HEK293T (cell line): ENCODE data around the gene CHCHD4.

ENCODE experiments used
- CTCF ChIA-PET: fragments of 350-600 bp; formaldehyde crosslinking; extraction: SDS; loops from one replicate; lab custom pipeline; 2021; ENCODE audit warnings: antibody characterized with exemption, inconsistent platforms; lab: Yijun Ruan, JAX
- POLR2A ChIA-PET: fragments of 350-600 bp; formaldehyde crosslinking; extraction: SDS; loops from one replicate; lab custom pipeline; 2020; ENCODE audit warnings: antibody characterized with exemption, inconsistent platforms; lab: Yijun Ruan, JAX
- DNase-seq: peaks from one replicate; pipeline ENCODE4 v3.0.0; 2012; ENCODE audit warnings: mixed read lengths; ENCODE audit errors: extremely low spot score
- ARNT ChIP-seq: fragments of 450-650 bp; IDR thresholded peaks from 2 replicates; pipeline ENCODE4 v1.6.1; 2017; ENCODE audit warnings: mild to moderate bottlenecking
- BHLHE40 ChIP-seq: fragments of 450-650 bp; IDR thresholded peaks from 2 replicates; pipeline ENCODE4 v1.6.1; 2016; ENCODE audit warnings: mild to moderate bottlenecking, moderate library complexity, borderline replicate concordance
- CTBP1 ChIP-seq: fragments of 450-650 bp; IDR thresholded peaks from 2 replicates; pipeline ENCODE4 v1.6.1; 2016; ENCODE audit warnings: borderline replicate concordance
- ELF4 ChIP-seq: fragments of 450-650 bp; IDR thresholded peaks from 2 replicates; pipeline ENCODE4 v1.6.1; 2017; ENCODE audit warnings: antibody characterized with exemption
- FOXA1 ChIP-seq: fragments of 450-650 bp; IDR thresholded peaks from 2 replicates; pipeline ENCODE4 v1.6.1; 2016; ENCODE audit warnings: mild to moderate bottlenecking
- FOXK2 ChIP-seq: fragments of 450-650 bp; IDR thresholded peaks from 2 replicates; pipeline ENCODE4 v1.6.1; 2016; ENCODE audit warnings: mild to moderate bottlenecking
- FOXM1 ChIP-seq: fragments of 450-650 bp; IDR thresholded peaks from 2 replicates; pipeline ENCODE4 v1.6.1; 2017; ENCODE audit warnings: mild to moderate bottlenecking, borderline replicate concordance
- HDGF ChIP-seq: fragments of 450-650 bp; IDR thresholded peaks from 2 replicates; pipeline ENCODE4 v1.6.1; 2017; ENCODE audit warnings: antibody characterized with exemption, borderline replicate concordance
- L3MBTL2 ChIP-seq: fragments of 450-650 bp; conservative IDR thresholded peaks from 2 replicates; pipeline ENCODE4 v1.6.1; 2016; ENCODE audit warnings: mild to moderate bottlenecking
- LEF1 ChIP-seq: fragments of 450-650 bp; IDR thresholded peaks from 2 replicates; pipeline ENCODE4 v1.6.1; 2017; ENCODE audit warnings: mild to moderate bottlenecking, borderline replicate concordance
- NFRKB ChIP-seq: fragments of 450-650 bp; IDR thresholded peaks from 2 replicates; pipeline ENCODE4 v1.6.1; 2016; ENCODE audit warnings: mild to moderate bottlenecking, moderate library complexity
- SP1 ChIP-seq: fragments of 450-650 bp; IDR thresholded peaks from 2 replicates; pipeline ENCODE4 v1.6.1; 2017
- SUZ12 ChIP-seq: fragments of 450-650 bp; IDR thresholded peaks from 2 replicates; pipeline ENCODE4 v1.6.1; 2016; ENCODE audit warnings: mild to moderate bottlenecking
- TARDBP ChIP-seq: fragments of 450-650 bp; IDR thresholded peaks from 2 replicates; pipeline ENCODE4 v1.6.1; 2016
- ZNF384 ChIP-seq: fragments of 450-650 bp; IDR thresholded peaks from 2 replicates; pipeline ENCODE4 v1.6.1; 2016
- TF ChIP-seq, protein P1 (sequence below): fragments of 450-650 bp; IDR thresholded peaks from 2 replicates; pipeline ENCODE4 v1.6.1; 2016

CHCHD4 gene

GRCh38 chr3:14161282-14161681, 36.6 kb upstream of the CHCHD4 start:
- CTCF ChIA-PET, result no interaction called here
- no peak for DNase-seq
- POLR2A ChIA-PET, result interaction anchor here (1.8 kb wide), 1 partner anchor 17 kb away, joined by 6 read pairs; the partner anchor contains the start of genes LSM3 and XPC
- TF ChIP-seq TARDBP (no peak), SUZ12 (no peak), SP1 (no peak), LEF1 (no peak), CTBP1 (no peak), HDGF (no peak), NFRKB (no peak), ELF4 (no peak), FOXA1 (no peak), BHLHE40 (no peak), ARNT (no peak), FOXM1 (no peak), L3MBTL2 (no peak), ZNF384 (no peak), FOXK2 (no peak)
- TF ChIP-seq, protein P1, sequence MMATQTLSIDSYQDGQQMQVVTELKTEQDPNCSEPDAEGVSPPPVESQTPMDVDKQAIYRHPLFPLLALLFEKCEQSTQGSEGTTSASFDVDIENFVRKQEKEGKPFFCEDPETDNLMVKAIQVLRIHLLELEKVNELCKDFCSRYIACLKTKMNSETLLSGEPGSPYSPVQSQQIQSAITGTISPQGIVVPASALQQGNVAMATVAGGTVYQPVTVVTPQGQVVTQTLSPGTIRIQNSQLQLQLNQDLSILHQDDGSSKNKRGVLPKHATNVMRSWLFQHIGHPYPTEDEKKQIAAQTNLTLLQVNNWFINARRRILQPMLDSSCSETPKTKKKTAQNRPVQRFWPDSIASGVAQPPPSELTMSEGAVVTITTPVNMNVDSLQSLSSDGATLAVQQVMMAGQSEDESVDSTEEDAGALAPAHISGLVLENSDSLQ, result no peak

DNA sequence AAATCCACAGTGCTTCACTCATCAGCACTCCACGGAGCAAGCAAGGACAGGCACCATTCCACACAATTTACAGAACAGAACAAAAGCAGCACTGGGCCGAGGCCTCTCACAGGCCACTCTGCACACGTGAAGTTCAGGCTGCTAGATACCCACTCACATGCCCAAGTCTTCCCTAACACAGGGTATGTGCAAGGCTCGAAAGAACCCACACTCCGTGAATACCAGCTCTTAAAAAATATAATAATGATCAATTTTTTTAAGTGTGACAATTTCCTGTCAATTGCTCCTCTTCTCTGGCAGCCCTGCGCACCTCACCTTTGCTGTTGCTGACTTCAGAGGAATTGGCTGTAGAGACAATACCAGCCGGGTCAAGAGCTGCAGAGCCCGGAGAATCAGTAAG, 34.8 kb upstream of the CHCHD4 start:
- DNase-seq, result no peak
- POLR2A ChIA-PET, result no interaction called here
- CTCF ChIA-PET, result no interaction called here
- TF ChIP-seq CTBP1 (no peak), L3MBTL2 (no peak), ARNT (no peak), FOXM1 (no peak), NFRKB (no peak), TARDBP (no peak), FOXK2 (no peak), SP1 (no peak), ELF4 (no peak), LEF1 (no peak), BHLHE40 (no peak), SUZ12 (no peak), HDGF (no peak), ZNF384 (no peak), FOXA1 (no peak)
- TF ChIP-seq, protein P1, result no peak

- ChIA-PET CTCF (no interaction called here), POLR2A (no interaction called here)
- TF ChIP-seq SP1 (no peak), SUZ12 (no peak), L3MBTL2 (no peak), BHLHE40 (no peak), ELF4 (no peak), CTBP1 (no peak), FOXK2 (no peak), HDGF (no peak), NFRKB (no peak), ZNF384 (no peak), LEF1 (no peak), ARNT (no peak), FOXA1 (no peak), TARDBP (no peak)
- TF ChIP-seq, protein P1, result no peak
- DNase-seq, result no peak
These were observed 33.7 kb upstream of the CHCHD4 start for GRCh38 chr3:14158370-14158769.

DNA sequence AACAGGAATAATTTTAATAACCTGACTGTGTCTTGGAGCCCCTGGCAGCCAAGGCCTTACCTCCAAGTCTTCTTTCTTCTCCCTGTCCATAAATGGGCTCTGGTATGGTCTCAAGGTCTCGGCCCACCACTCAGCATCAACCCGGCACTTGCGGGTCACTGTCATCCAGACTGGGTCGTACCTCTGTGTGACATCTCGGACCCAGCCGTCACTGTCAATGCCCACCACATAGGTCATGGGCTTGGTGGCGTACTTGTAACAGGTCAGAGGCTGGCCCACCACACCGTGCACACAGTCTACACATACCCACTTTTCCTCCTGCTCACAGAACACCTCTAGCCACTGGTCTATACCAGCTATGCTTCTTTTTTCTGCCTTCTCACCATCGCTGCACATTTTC, 33.3 kb upstream of the CHCHD4 start:
- CTCF ChIA-PET, result no interaction called here
- POLR2A ChIA-PET, result no interaction called here

DNA sequence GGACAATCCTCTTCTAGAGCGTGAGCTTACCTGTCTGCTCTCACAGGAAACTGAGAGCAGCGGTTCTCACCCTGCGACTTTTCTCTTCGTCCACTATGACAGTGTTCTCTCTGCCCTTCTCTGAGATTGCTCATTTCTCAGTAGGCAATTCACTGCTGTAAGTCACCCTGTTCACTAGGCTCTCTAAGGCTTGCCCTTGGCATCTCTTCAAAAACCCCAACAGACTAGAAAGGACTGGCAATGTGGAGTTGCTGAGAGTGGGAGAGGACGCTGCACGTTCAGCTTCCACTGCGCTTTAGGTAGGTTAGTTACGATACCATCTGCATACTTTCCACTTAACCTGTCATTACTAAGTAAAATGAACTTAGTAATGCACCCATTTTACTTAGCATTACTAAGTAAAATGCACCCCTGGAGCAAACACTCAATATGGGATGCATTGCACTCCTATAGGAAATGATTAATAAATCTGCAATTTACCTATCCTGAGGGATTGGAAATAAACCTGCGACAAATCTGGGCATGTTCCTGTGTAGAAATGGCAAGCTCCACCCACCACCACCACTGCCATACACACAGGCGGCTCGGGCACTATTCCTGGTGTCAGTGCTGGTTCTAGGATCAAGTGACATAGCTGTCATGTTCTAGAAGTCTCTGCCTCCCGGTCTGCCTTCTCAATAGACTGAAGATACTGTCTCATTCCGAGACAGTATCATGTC, 32.3 kb upstream of the CHCHD4 start:
- ChIA-PET CTCF (no interaction called here), POLR2A (no interaction called here)
- DNase-seq, result no peak
- TF ChIP-seq TARDBP, result no peak
- no peak for TF ChIP-seq NFRKB
- TF ChIP-seq SP1, result no peak

More for the DNA sequence above, 33.3 kb upstream of the CHCHD4 start:
- TF ChIP-seq NFRKB (no peak), LEF1 (no peak), SP1 (no peak), L3MBTL2 (no peak), BHLHE40 (no peak), CTBP1 (no peak), TARDBP (no peak), FOXK2 (no peak), FOXM1 (no peak), HDGF (no peak), ARNT (no peak), ZNF384 (no peak)
- DNase-seq, result no peak

- no peak for DNase-seq
- CTCF ChIA-PET, result no interaction called here
- POLR2A ChIA-PET, result no interaction called here
- TF ChIP-seq ZNF384 (no peak), FOXM1 (no peak), CTBP1 (no peak), LEF1 (no peak), ELF4 (no peak), SUZ12 (no peak), BHLHE40 (no peak), HDGF (no peak), ARNT (no peak), SP1 (no peak), NFRKB (no peak), FOXK2 (no peak), FOXA1 (no peak), L3MBTL2 (no peak)
- TF ChIP-seq, protein P1, result no peak
These were observed 31.5 kb upstream of the CHCHD4 start for GRCh38 chr3:14156201-14156600.
